Retinal pigment epithelial cell (primary cell): ENCODE results near the gene GPI.

Experiments used
- DNase-seq: peaks from one replicate; pipeline ENCODE4 v3.0.0-alpha.2; 2010; ENCODE audit warnings: low read depth
- H3K4me3 ChIP-seq: 2 replicates; pipeline ENCODE4 v1.5.1; 2011; ENCODE audit warnings: mild to moderate bottlenecking, low read length, control low read depth, moderate library complexity
- CTCF ChIP-seq: conservative IDR thresholded peaks from 2 replicates; pipeline ENCODE4 v1.5.1; 2011; ENCODE audit warnings: low read depth, low read length, control low read depth, inconsistent platforms

The GPI gene

GRCh38 chr19:34375598-34375997 lies 10.6 kb downstream of the GPI start:
- TF ChIP-seq CTCF, result no peak
- DNase-seq, result no peak
- H3K4me3 ChIP-seq, result no peak overlapping the region

- no peak overlapping the region for H3K4me3 ChIP-seq
- TF ChIP-seq CTCF, result no peak
- DNase-seq, result no peak
Measured at GRCh38 chr19:34380639-34381241, 15.7 kb downstream of the GPI start.

- no peak for DNase-seq
- H3K4me3 ChIP-seq, result no peak overlapping the region
- TF ChIP-seq CTCF, result no peak
Measured at GRCh38 chr19:34381399-34382251, 16.6 kb downstream of the GPI start.

GRCh38 chr19:34382471-34382870 lies 17.5 kb downstream of the GPI start:
- H3K4me3 ChIP-seq, result no peak overlapping the region
- no peak for DNase-seq
- no peak for TF ChIP-seq CTCF

GRCh38 chr19:34383599-34383998 lies 18.6 kb downstream of the GPI start:
- H3K4me3 ChIP-seq, result no peak overlapping the region
- DNase-seq, result no peak
- TF ChIP-seq CTCF, result no peak

GRCh38 chr19:34386645-34387445 lies 21.8 kb downstream of the GPI start:
- TF ChIP-seq CTCF, result no peak
- no peak for DNase-seq
- H3K4me3 ChIP-seq, result no peak overlapping the region
